GM12892 (cell line): ENCODE data around the gene CLSTN2.

Experiments used
- DNase-seq: peaks from one replicate; pipeline ENCODE4 v3.0.0; 2011; ENCODE audit not compliant: insufficient read length
- FAIRE-seq: peaks from 2 replicates; lab custom pipeline; 2011; peaks lifted over from hg19 to GRCh38; lab: Jason Lieb, UNC
- POLR2A ChIP-seq: IDR thresholded peaks from 2 replicates; pipeline ENCODE4 v1.6.1; 2011; ENCODE audit warnings: low read depth, low read length, control low read depth
- POLR2AphosphoS5 ChIP-seq: IDR thresholded peaks from 2 replicates; pipeline ENCODE4 v1.6.1; 2011; ENCODE audit warnings: low read depth, low read length, control low read depth
- TAF1 ChIP-seq: IDR thresholded peaks from 2 replicates; pipeline ENCODE4 v1.6.1; 2011; ENCODE audit warnings: low read depth, mild to moderate bottlenecking, control low read depth, low read length, borderline replicate concordance

The CLSTN2 gene

DNA sequence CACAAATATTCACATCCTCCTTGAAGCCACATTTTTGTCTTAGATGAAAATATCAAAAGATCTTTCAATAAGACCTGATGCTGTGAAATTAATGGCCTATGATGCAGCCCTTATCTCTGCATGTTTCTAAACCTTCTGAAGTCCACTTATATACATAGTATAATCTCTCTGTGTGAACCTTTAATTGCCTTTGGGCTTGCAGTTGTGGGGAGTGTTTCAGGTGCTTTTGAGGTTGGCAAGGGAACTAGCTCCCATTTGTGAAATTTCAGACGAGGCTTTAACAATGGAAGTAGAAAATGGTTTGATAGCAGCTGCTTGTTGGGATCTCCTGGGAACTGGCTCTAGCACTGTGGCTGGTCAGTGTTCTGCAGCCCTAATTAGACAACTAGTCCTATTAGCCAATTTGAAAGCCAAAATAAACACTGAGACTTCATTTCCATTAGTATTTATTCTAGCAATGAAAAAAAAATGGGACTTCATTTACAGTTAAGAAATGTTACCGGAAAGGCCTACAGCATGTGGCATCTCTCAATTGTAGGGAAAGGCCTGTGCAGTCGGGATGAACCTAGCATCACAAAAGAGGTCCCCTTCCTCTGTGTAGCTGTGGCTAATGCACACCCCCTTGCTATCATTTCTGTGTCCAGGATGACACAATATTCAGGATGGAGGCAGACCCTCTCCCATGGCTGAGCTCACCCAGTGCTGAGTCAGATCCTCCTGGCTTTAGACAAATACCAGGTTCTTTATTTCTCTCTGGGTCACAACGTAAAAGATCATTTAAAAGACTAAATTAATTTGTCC lies 602.1 kb downstream of the CLSTN2 start:
- TF ChIP-seq POLR2AphosphoS5 (no peak), POLR2A (no peak), TAF1 (no peak)
- DNase-seq: no peak
- no peak for FAIRE-seq

DNA sequence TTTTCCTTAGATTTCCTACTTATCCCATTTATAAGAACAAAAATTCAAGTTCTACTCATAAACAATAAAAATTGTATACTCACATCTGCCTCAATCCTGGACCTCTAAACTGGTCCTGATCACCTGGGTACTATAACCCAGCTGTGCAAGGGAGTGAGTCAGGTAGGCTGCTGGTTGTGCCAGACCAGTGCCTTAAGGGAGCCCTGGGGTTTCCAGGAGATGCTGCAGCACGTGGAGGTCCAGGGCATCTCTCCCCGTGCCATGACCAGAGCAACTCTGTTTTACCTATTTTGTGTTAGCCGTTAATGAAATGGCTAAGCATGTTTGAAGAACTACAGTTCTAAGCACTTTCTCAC lies 602.7 kb downstream of the CLSTN2 start:
- no peak for FAIRE-seq
- no peak for DNase-seq
- no peak for TF ChIP-seq TAF1
- TF ChIP-seq POLR2A: no peak
- TF ChIP-seq POLR2AphosphoS5: no peak

DNA sequence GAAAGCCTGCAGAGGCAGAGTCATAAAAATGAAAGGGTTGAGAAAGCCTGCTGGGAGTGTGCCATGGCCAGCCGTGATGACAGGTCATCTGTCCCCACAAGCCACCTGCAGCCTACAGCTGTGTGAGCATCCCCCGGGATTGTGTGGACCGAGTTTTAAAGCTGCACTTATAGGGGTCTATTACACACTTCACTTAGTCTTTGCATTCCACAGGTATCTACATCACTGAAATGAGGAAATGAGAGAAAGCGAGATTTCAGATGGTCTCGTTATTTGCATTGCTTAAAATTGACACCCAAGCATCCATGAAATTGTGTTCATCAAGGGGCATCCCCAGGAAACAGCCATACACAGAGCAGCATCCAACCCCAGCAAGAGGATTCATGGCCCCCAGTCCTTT lies 605.3 kb downstream of the CLSTN2 start:
- DNase-seq (no peak), FAIRE-seq (peak; percentile 63)
- TF ChIP-seq POLR2A (no peak), TAF1 (no peak), POLR2AphosphoS5 (no peak)

DNA sequence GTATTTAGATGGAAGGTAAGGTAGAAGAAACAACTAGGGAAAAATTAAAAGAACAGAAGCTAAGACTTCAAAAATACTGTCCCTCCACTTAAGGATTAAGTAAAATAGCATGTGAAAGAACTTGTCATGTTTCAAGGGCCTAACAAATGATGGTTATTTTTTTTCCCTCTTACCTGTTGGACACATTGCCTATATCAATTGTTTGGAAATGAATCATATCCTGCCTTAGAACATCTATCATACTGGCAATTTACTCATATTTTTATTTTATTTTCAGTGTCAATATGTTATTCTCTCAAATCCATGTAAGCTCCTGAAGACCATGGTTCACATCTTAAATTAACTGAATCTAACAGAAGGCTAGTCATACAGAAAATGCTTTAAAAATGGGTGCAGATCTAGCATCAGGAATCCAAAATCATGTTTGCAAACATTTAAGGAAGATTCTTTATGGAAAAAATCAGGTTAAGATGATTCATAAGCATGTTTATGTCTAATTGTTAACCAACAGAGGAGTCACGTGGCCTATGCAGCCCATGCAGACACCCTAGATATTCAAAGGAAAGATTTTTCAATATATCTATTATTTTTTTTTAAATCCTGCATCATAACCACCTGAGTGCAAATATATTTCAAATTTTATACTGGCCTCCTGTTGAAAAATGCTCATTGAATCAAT lies 607.1 kb downstream of the CLSTN2 start:
- no peak for FAIRE-seq
- TF ChIP-seq POLR2A (no peak), TAF1 (no peak), POLR2AphosphoS5 (no peak)

DNA sequence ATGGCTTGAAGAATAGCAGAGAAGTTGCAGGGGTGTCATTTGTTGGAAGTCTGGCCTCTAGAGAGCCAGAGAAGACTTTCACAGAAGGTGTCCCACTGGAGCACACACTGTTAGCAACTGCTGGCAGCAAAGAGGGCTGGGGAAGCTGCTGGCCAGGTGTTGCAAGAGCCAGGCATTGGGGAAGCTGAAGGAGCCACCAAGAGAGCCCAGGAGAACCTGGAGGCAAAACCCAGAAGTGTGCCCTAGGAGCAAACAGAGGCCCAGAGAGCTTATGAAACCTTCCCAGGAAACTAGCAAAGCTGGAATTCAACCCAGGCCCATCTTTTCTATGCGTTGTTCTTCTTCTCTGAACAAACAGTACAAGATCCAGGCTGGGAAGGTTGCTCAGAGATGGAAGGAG lies 610.2 kb downstream of the CLSTN2 start:
- DNase-seq: no peak
- no peak for FAIRE-seq
- no peak for TF ChIP-seq TAF1

More for the DNA sequence above, 607.1 kb downstream of the CLSTN2 start:
- no peak for DNase-seq

DNA sequence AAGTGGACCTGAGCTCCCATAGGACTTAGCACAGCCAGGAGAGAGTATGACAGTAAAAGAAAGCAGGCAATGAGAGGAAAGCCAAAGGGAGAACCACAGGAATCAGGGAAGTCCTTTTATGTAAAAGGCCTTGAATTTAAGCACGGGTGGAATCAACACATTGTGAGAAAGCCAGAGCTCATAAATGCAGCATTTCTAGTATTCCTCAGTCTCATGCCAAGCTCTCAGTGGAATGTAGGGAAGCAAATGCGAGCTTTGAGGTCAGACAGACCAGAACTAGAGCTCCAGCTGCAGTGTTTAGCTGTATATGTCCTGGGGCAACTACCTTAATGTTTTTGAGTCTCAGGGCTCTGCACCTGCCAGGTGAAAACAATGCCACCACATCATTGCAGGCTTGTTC lies 610.8 kb downstream of the CLSTN2 start:
- no peak for FAIRE-seq
- DNase-seq: no peak
- TF ChIP-seq POLR2A (no peak), TAF1 (no peak), POLR2AphosphoS5 (no peak)

DNA sequence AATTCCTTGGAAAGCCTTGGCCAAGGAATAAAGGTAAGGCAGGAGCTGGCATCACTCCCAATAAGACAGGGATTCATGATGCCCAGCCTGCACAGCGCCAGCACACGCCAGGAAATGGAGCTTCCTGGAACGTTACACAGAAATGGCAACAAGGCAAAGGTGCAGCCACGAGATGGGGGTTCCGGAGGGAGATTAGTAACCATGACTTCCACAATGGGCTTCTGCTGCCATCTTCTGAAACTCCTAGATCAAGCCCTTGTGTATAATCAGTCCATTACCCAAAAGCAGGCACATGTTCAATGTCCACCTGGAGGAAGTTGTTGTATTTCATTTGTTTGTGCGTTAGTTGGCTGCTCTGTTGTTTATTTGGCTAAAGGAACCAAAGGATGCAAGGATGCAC lies 611.7 kb downstream of the CLSTN2 start:
- DNase-seq: no peak

DNA sequence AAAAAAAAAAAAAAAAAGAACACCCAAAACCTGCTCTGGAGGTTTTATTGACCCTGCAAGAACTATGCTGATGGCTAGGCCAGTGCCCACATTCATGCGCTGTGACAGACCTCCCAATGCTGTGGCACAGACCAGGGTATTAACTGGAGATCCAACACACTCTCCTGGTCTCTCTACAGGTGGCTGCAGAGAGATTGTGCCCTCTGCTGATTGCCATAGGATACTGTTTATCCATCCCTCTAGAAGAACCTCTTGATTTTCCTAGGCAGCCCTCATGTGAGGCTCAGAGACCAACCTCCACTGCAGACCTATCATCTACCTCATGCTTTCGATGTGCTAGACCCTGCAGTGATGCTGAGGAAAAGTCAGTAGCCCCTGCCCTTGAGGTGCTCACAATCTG lies 617.4 kb downstream of the CLSTN2 start:
- no peak for FAIRE-seq
- TF ChIP-seq POLR2A (no peak), TAF1 (no peak), POLR2AphosphoS5 (no peak)
- DNase-seq: no peak

More for the DNA sequence above, 611.7 kb downstream of the CLSTN2 start:
- no peak for TF ChIP-seq TAF1
- no peak for TF ChIP-seq POLR2A
- no peak for TF ChIP-seq POLR2AphosphoS5
- no peak for FAIRE-seq

DNA sequence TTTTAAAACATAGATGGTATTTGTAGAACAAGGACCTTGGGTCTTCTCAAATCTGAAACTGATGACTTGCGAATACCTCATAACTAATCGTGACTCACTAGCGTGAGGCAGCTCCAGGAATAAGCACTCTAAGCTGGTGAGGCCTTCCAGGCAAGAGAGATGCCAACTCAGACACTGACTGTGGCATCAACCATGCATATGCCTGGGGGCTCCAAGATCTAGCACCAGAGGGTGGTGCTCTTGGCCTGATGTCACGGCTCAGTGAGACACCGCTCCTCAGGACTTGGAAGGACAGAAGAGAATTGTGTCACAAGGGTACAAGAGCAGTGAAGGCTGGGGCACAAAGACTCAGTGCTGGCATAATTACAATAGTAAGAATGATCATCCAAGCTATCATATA lies 617.9 kb downstream of the CLSTN2 start:
- FAIRE-seq: no peak
- no peak for DNase-seq
- TF ChIP-seq POLR2A: no peak

DNA sequence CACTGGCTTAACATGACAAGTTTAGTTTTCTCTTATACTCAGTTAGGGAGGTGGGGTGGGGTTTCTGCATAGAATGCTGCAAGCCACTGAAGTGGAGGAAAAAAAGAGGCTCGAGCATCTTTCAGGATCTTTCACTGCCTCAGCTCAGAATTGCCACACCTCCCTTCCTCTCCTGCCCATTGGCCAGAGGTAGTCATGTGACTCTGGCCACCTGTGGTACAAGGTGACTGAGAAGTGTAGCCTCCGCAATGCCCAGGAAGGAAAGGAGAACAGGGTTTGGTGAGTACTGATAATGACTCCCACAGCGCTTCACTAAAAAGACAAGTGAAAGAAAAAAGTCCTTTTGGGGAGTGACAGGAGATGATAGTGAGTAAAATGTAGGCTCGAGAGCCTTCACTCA lies 618.6 kb downstream of the CLSTN2 start:
- FAIRE-seq (no peak), DNase-seq (no peak)
- TF ChIP-seq POLR2AphosphoS5 (no peak), TAF1 (no peak), POLR2A (no peak)

DNA sequence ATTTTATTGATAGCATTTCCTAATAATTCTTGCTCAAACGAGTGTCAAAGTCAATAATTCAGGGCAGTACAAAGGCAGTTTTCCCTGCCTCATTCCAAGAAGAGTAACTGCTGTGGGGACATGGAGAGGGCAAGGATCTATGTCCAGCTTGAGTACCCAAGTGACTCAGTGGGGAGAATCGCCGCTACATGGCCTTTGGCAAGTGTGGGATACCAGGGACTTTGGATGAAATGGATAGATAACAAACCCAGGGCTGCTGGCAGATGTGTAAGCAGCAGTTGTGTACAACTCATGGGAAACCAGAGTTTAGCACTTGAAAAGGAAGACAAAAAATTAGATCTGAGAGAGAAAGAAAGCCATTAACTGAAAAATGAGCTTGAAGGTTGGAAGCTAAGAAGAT lies 620.7 kb downstream of the CLSTN2 start:
- TF ChIP-seq POLR2AphosphoS5: no peak
- no peak for TF ChIP-seq POLR2A
- TF ChIP-seq TAF1: no peak
- DNase-seq: no peak
- FAIRE-seq: no peak

DNA sequence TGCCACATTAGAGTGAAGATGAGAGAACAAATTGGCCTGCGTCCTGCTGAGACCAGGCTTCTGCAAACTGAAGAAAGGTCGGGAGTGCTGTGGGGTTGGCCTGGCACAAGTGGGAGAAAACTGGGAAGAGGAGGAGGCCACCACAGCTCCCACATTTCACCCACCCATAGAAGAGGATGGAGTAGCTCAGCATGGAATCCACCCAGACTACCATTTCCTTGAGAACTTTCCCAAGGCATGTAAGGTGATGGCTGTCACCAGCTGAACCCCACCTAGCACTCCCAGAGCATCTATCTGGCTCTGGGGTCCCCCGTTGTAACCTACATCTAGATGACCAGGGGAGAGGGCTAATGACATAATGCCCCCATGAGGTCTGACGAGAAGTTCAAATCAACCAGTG lies 622.5 kb downstream of the CLSTN2 start:
- FAIRE-seq (no peak), DNase-seq (no peak)
- TF ChIP-seq TAF1 (no peak), POLR2A (no peak), POLR2AphosphoS5 (no peak)
